ENCODE results near the gene SMIM33. TPM values are rescaled to one million over a fixed set of nuclear protein-coding genes. Genes with fewer than 3 reads are reported as not detected.
"Not testable (repeated sequence)": the region's sequence is repeated elsewhere in the genome, so short reads cannot be mapped to it uniquely, and the experiment has no call there.

SMIM33 gene
- total RNA-seq, 1 experiment from 2014 or later, result not detected

DNA sequence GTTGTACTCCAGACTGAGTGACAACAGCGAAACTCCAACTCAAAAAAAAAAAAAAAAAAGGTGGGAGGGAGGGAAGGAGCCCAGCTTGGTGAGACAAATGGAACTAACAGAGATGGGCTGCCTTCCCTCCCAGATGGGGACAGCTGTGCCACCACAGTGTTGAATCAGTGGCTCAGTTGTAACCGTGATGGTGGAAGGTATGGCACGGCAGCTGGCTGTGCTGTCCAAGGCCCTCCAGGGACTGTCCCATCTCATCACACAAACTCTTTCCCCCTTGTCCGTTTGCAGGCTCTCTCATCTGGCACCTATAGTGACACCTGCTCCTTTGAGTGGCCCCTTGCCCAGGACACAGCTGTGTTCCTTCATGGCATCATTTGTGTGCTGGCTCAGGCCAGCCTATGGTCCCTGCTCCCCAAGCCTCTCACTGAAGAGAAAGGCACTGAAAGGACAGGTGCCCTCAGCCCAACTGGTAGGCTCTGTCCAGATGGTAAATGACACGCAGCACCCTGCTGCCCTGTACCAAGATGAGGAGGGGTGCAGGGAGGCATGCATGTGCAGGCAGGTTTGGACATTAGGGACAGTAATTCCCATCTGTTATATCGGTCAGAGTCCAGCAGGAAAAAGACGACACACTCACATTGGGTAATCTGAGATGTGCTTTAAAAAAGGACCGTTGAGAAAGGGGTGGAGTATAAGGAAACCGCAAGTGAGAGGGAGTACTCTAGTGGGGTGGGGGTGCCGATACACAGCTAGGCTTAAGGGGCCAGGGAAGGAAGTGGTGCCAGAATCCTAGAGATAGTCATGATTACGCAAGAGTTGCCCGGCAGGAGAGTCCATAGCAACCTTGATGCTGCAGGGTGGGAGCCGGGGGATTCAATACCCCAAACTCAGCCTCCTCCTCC is 4.3 kb downstream of the SMIM33 start:
- Histone ChIP-seq H3K79me2 (ENCODE audit: low read length) (no peaks in the 10 kb centered on the region), H3K4me1 (ENCODE audit: low read length) (no peaks in the 10 kb centered on the region), H2AFZ (ENCODE audit: low read length) (no peak overlapping the region), H3K27me3 (ENCODE audit: low read length) (no peaks in the 10 kb centered on the region), H3K9me2 (replicated peaks; ENCODE audit: insufficient read depth, low read length) (no peaks in the 10 kb centered on the region), H3K9ac (ENCODE audit: low read length) (no peak overlapping the region), H3K27ac (ENCODE audit: low read length) (no peak overlapping the region), H3K4me2 (ENCODE audit: low read depth, low read length, poor library complexity, severe bottlenecking) (no peak overlapping the region), H3K4me3 (ENCODE audit: low read length) (no peak overlapping the region), H4K20me1 (ENCODE audit: insufficient read depth, low read depth, low read length) (no peaks in the 10 kb centered on the region), H3K9me3 (ENCODE audit: low read length) (no peaks in the 10 kb centered on the region), H3K36me3 (ENCODE audit: insufficient read depth, low read length) (no peaks in the 10 kb centered on the region)
- no peak for DNase-seq

DNA sequence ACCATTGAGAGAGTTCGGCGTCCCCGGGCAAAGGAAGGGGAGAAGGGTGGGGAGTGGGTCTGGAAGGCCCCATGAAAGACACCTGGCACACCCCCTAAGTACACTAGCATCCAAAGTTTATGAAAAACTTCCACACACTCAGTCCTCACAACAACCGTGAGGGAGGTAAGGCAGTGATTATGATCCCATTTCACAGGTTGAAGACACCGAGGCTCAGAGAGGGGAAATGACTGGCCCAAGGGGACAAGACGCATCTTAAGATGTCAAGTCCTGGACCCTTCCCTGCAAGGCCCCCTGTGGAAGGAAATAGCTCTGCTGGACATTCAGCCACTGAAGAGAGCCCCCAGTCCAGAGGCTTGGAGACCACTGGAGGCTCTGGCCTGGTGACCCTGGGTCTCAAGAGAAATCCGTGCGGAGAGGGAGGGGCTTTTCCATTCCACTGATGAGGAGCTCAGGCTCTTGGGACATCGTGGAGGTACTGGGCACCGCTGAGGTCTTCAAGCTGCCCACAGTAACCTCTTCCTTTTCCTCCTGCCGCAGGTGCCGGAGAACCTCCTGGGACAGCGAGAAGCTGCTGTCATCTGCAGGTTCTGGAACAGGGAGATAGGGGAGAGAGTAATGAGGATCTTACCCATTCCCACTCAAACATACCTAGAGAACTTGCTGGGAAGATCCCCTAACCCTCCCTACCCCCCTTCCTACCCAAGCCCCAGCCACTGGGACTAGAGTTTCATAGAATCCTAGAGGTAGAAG is 5.2 kb downstream of the SMIM33 start:
- H3K27me3 ChIP-seq (ENCODE audit: low read length), result no peaks in the 10 kb centered on the region
- no peak overlapping the region for H3K4me2 ChIP-seq (ENCODE audit: low read depth, low read length, poor library complexity, severe bottlenecking)
- DNase-seq, result no peak
- H3K9me2 ChIP-seq (replicated peaks; ENCODE audit: insufficient read depth, low read length), result no peaks in the 10 kb centered on the region
- no peak overlapping the region for H3K4me3 ChIP-seq (ENCODE audit: low read length)
- no peak overlapping the region for H3K27ac ChIP-seq (ENCODE audit: low read length)
- H3K9me3 ChIP-seq (ENCODE audit: low read length), result no peaks in the 10 kb centered on the region
- H3K4me1 ChIP-seq (ENCODE audit: low read length), result no peaks in the 10 kb centered on the region
- H4K20me1 ChIP-seq (ENCODE audit: insufficient read depth, low read depth, low read length), result no peaks in the 10 kb centered on the region
- no peaks in the 10 kb centered on the region for H3K36me3 ChIP-seq (ENCODE audit: insufficient read depth, low read length)
- H3K79me2 ChIP-seq (ENCODE audit: low read length), result no peaks in the 10 kb centered on the region
- no peak overlapping the region for H2AFZ ChIP-seq (ENCODE audit: low read length)
- no peak overlapping the region for H3K9ac ChIP-seq (ENCODE audit: low read length)

DNA sequence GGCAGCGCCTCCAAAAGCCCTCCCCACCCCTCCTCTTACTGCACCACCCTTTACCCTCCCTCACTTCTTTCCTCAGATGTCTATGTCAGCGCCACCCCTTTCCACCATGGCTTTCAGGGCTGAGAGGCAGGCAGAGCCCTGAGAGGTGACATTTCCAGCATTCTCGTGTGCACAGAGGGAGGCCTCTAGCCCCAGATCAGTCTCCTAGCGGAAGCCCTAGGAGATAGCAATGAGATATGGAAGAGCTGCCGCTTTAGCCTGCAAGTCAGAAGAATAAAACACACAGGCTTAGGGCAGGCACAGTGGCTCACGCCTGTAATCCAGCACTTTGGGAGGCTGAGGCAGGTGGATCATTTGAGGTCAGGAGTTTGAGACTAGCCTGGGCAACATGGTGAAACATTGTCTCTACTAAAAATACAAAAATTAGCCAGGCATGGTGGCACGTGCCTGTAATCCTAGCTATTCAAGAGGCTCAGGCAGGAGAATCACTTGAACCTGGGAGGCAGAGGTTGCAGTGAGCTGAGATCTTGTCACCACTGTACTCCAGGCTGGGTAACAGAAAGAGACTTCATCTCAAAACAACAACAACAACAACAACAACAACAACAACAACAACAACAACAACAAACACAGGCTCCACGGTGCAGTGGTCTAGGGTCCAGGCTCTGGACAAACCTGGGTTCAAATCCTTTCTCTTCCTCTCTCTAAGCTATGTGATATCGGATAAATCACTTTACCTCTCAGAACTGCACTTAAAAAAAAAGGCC is 8.0 kb downstream of the SMIM33 start:
- not testable (repeated sequence) for H3K4me1 ChIP-seq (ENCODE audit: low read length); H3K27me3 ChIP-seq (ENCODE audit: low read length); H3K9me2 ChIP-seq (replicated peaks; ENCODE audit: insufficient read depth, low read length); H3K9me3 ChIP-seq (ENCODE audit: low read length); H4K20me1 ChIP-seq (ENCODE audit: insufficient read depth, low read depth, low read length); H3K79me2 ChIP-seq (ENCODE audit: low read length); H3K36me3 ChIP-seq (ENCODE audit: insufficient read depth, low read length); H3K4me3 ChIP-seq (ENCODE audit: low read length); H3K4me2 ChIP-seq (ENCODE audit: low read depth, low read length, poor library complexity, severe bottlenecking); H3K27ac ChIP-seq (ENCODE audit: low read length); H2AFZ ChIP-seq (ENCODE audit: low read length); DNase-seq; H3K9ac ChIP-seq (ENCODE audit: low read length)

DNA sequence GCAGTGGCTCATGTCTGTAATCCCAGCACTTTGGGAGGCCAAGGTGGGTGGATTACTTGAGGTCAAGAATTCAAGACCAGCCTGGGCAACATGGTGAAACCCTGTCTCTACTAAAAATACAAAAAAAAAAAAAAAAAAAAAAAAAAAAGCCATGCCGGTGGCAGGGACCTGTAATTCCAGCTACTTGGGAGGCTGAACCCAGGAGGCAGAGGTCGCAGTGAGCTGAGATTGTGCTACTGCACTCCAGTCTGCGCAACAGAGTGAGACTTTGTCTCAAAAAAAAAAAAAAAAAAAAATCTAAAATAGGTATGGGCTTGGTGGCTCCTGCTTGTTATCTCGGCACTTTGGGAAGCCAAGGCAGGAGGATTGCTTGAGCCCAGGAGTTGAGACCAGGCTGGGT is 8.9 kb downstream of the SMIM33 start:
- H3K9me2 ChIP-seq (replicated peaks; ENCODE audit: insufficient read depth, low read length); H3K9ac ChIP-seq (ENCODE audit: low read length); H4K20me1 ChIP-seq (ENCODE audit: insufficient read depth, low read depth, low read length); DNase-seq; H3K79me2 ChIP-seq (ENCODE audit: low read length); H3K27me3 ChIP-seq (ENCODE audit: low read length); H3K4me1 ChIP-seq (ENCODE audit: low read length); H2AFZ ChIP-seq (ENCODE audit: low read length); H3K4me3 ChIP-seq (ENCODE audit: low read length); H3K4me2 ChIP-seq (ENCODE audit: low read depth, low read length, poor library complexity, severe bottlenecking); H3K36me3 ChIP-seq (ENCODE audit: insufficient read depth, low read length); H3K9me3 ChIP-seq (ENCODE audit: low read length); H3K27ac ChIP-seq (ENCODE audit: low read length): not testable (repeated sequence)

DNA sequence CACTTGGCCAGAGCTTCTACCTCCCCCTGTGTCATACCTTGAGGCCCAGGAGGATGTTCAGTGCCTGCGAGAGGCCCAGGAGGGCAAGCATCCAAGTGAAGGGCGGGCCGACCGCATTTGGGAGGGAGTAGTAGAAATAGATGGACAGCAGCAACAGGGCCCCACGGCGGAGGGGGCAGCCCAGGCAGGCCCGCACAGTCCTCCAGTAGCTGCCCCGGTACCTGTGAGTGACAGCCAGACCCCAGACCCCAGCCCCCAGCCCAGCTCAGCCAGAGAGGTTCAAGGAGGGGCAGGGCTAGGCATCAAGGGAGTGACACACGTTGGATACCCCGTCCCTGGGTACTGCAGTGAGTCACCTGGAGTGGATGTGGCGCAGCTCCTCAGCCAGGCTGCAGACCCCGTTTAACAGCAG is 10.3 kb downstream of the SMIM33 start:
- Histone ChIP-seq H3K79me2 (ENCODE audit: low read length) (no peaks in the 10 kb centered on the region), H2AFZ (ENCODE audit: low read length) (no peak overlapping the region), H3K4me1 (ENCODE audit: low read length) (no peaks in the 10 kb centered on the region), H3K27me3 (ENCODE audit: low read length) (no peaks in the 10 kb centered on the region), H4K20me1 (ENCODE audit: insufficient read depth, low read depth, low read length) (no peaks in the 10 kb centered on the region), H3K9me2 (replicated peaks; ENCODE audit: insufficient read depth, low read length) (no peaks in the 10 kb centered on the region), H3K9ac (ENCODE audit: low read length) (no peak overlapping the region), H3K4me2 (ENCODE audit: low read depth, low read length, poor library complexity, severe bottlenecking) (no peak overlapping the region), H3K4me3 (ENCODE audit: low read length) (no peak overlapping the region), H3K27ac (ENCODE audit: low read length) (no peak overlapping the region), H3K36me3 (ENCODE audit: insufficient read depth, low read length) (no peaks in the 10 kb centered on the region), H3K9me3 (ENCODE audit: low read length) (no peaks in the 10 kb centered on the region)
- DNase-seq, result no peak

DNA sequence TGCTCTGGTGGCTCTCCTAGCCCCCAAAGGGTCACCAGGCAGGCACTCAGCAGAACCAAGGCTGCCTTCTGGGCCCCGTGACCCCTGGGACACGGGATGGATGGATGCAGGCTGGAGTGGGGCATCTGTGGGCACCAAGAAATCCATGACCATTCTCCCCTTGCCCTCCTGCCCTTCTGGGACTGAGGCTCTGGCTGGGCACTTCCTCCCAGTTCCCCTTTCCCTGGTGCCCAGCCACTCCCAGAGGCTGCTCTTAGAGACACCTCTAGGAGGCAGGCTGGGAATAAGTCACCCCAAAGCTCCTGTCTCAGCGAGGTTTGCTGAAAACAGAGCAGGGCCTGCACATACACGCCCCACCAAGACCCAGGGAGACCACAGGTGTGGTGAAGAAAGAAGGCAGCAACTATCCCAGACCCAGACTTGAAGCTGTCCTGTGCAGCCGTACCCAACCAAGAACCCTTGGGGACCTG is 10.8 kb downstream of the SMIM33 start:
- Histone ChIP-seq H4K20me1 (ENCODE audit: insufficient read depth, low read depth, low read length) (no peaks in the 10 kb centered on the region), H3K4me2 (ENCODE audit: low read depth, low read length, poor library complexity, severe bottlenecking) (no peak overlapping the region), H3K27me3 (ENCODE audit: low read length) (no peaks in the 10 kb centered on the region), H3K9me2 (replicated peaks; ENCODE audit: insufficient read depth, low read length) (no peaks in the 10 kb centered on the region), H3K4me3 (ENCODE audit: low read length) (no peak overlapping the region), H3K9me3 (ENCODE audit: low read length) (no peaks in the 10 kb centered on the region), H2AFZ (ENCODE audit: low read length) (no peak overlapping the region), H3K9ac (ENCODE audit: low read length) (no peak overlapping the region), H3K36me3 (ENCODE audit: insufficient read depth, low read length) (no peaks in the 10 kb centered on the region), H3K27ac (ENCODE audit: low read length) (no peak overlapping the region), H3K4me1 (ENCODE audit: low read length) (no peaks in the 10 kb centered on the region), H3K79me2 (ENCODE audit: low read length) (no peaks in the 10 kb centered on the region)
- DNase-seq, result no peak

DNA sequence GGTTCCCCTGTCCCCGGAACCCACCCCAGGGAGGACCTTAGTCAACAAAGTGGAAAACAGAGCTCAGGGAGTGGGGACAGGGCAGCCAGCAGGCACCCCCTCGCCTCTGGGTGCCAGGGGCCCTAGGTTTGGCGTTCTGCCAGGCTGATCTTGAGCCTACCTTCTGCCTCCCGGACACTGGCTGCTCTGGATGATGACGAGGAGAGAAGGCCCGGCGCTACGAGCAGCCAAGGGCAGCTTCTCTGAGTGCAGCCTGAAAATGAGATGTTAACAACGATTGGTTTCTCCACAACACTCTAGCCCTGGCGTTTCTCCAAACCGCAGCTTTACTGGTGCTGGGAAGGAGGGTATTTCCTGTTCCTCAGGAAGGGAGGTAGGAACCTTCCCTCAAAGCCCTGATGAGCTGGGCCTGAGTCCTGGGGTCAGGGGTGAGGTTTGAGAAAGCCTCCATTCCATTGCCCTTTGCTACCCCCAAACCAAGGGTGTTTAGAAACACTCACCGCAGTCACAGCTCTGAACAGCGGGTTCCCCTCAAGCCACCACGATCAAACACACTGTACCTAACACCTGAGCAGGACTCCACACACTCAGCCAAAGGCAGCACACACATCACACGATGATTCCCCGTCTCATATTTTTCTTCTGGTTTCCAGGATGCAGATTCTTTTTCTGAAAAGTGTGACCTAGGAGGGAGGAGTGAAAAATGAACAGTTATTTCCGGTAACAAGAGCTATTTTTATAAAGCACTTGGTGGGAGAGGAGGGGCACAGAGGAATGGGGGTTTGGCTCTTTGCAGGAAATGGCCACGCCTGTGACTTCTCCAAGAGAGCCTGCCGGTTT is 11.5 kb downstream of the SMIM33 start, which contains the start of gene STING1:
STING1 (minus strand) TSS at position 709 of the 840 bp plus-strand sequence. CDS start 1,054 bp downstream, outside the sequence.
- no peak within 1 kb of the TSS for H3K4me2 ChIP-seq (ENCODE audit: low read depth, low read length, poor library complexity, severe bottlenecking)
- no peak within 1 kb of the TSS for H3K27ac ChIP-seq (ENCODE audit: low read length)
- no peak within 1 kb of the TSS for H3K9ac ChIP-seq (ENCODE audit: low read length)
- H3K9me3 ChIP-seq (ENCODE audit: low read length), result no peaks in the 10 kb centered on the region
- H4K20me1 ChIP-seq (ENCODE audit: insufficient read depth, low read depth, low read length), result no peaks in the 10 kb centered on the region
- H3K9me2 ChIP-seq (replicated peaks; ENCODE audit: insufficient read depth, low read length), result no peaks in the 10 kb centered on the region
- no peaks in the 10 kb centered on the region for H3K79me2 ChIP-seq (ENCODE audit: low read length)
- H3K4me1 ChIP-seq (ENCODE audit: low read length), result no peaks in the 10 kb centered on the region
- no peak for DNase-seq
- no peaks in the 10 kb centered on the region for H3K36me3 ChIP-seq (ENCODE audit: insufficient read depth, low read length)
- H2AFZ ChIP-seq (ENCODE audit: low read length), result no peak within 1 kb of the TSS
- H3K4me3 ChIP-seq (ENCODE audit: low read length), result no peak within 1 kb of the TSS
- no peaks in the 10 kb centered on the region for H3K27me3 ChIP-seq (ENCODE audit: low read length)
